ENCODE results near the gene IL4I1. TPM values are rescaled to one million over a fixed set of nuclear protein-coding genes. Genes with fewer than 3 reads are reported as not detected.

Gene IL4I1
- total RNA-seq, 1 experiment from 2014 or later, result 0.18 TPM

DNA sequence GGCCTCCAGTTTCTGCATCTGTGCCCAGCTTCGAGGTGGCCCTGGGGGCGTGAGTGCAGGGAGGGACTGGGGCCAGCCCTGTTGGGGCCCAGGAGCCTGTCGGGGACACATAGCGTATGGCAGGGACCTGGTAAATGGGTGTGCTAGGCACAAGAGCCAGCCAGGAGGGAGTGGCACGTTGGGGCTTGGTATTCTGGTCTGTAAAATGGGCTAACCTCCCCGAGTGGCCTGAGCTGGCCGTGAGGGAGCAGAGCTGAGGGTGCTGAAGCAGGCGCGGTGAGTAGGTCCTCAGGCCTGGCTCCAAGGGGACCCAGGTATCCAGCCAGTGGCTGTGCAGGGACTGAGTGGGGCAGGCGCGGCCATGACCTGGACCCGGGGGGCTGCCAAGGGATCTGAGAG, 41.4 kb downstream of the IL4I1 start:
- H3K36me3 ChIP-seq, result peaks cover 68% of the 10 kb centered on the region
- peaks cover 48% of the 10 kb centered on the region for H3K4me1 ChIP-seq (replicated peaks)

GRCh38 chr19:49854378-49855263, 42.1 kb downstream of the IL4I1 start:
- no peak overlapping the region for H3K27ac ChIP-seq
- peaks cover 61% of the 10 kb centered on the region for H3K36me3 ChIP-seq
- H3K9me3 ChIP-seq (replicated peaks), result no peaks in the 10 kb centered on the region
- H3K4me3 ChIP-seq, result no peak overlapping the region
- peaks cover 46% of the 10 kb centered on the region for H3K4me1 ChIP-seq (replicated peaks)
- H3K27me3 ChIP-seq (replicated peaks), result no peaks in the 10 kb centered on the region
- no peak for DNase-seq (ENCODE audit: low read depth in 1 of 2, low spot score in 2 of 2)

More for the DNA sequence above, 41.4 kb downstream of the IL4I1 start:
- Histone ChIP-seq H3K4me3 (no peak overlapping the region), H3K27me3 (replicated peaks) (no peaks in the 10 kb centered on the region), H3K9me3 (replicated peaks) (no peaks in the 10 kb centered on the region), H3K27ac (no peak overlapping the region)
- DNase-seq (ENCODE audit: low read depth in 1 of 2, low spot score in 2 of 2), result no peak

DNA sequence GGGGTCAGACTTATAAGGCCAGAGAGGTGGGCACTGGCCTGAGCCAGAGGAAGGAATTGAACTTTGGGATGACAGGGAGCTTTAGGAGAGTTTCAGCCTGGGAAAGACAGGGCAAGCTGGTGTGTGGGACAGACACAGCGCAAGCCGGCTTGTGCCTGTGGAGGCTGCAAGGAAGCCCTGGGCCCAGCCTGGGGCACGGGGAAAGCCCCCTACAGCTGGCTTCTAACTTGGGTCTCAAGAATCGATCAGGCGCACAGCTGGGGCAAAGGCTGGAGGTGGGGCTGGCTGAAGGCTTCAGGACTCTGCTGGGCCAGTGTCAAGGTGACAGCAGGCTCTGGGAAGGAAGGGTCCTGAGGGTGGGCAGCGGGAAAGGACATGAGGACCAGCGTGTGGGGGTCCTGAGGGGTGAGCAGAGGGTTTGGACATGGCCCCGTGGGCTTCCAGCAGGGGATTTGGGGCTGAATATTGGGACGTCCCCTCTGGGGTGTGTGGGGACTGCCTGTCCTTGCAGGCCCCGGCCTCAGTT, 42.8 kb downstream of the IL4I1 start:
- no peaks in the 10 kb centered on the region for H3K27me3 ChIP-seq (replicated peaks)
- no peak overlapping the region for H3K4me3 ChIP-seq
- peaks cover 42% of the 10 kb centered on the region for H3K4me1 ChIP-seq (replicated peaks)
- no peaks in the 10 kb centered on the region for H3K9me3 ChIP-seq (replicated peaks)
- H3K36me3 ChIP-seq, result peaks cover 56% of the 10 kb centered on the region
- no peak for DNase-seq (ENCODE audit: low read depth in 1 of 2, low spot score in 2 of 2)
- H3K27ac ChIP-seq, result no peak overlapping the region

GRCh38 chr19:49852631-49853126, 44.0 kb downstream of the IL4I1 start:
- Histone ChIP-seq H3K4me3 (peak overlapping the region; percentile 84; the same call in 1 of the 2 replicates), H3K27me3 (replicated peaks) (no peaks in the 10 kb centered on the region), H3K9me3 (replicated peaks) (no peaks in the 10 kb centered on the region), H3K27ac (no peak overlapping the region), H3K36me3 (peaks cover 44% of the 10 kb centered on the region), H3K4me1 (replicated peaks) (peaks cover 42% of the 10 kb centered on the region)
- DNase-seq (ENCODE audit: low read depth in 1 of 2, low spot score in 2 of 2), result no peak

GRCh38 chr19:49851456-49852259, 45.0 kb downstream of the IL4I1 start:
- Histone ChIP-seq H3K4me3 (peak overlapping the region; percentile 84), H3K4me1 (replicated peaks) (peaks cover 42% of the 10 kb centered on the region), H3K36me3 (peaks cover 33% of the 10 kb centered on the region), H3K9me3 (replicated peaks) (no peaks in the 10 kb centered on the region), H3K27me3 (replicated peaks) (no peaks in the 10 kb centered on the region), H3K27ac (no peak overlapping the region; the same call in 1 of the 2 replicates)
- no peak for DNase-seq (ENCODE audit: low read depth in 1 of 2, low spot score in 2 of 2)

DNA sequence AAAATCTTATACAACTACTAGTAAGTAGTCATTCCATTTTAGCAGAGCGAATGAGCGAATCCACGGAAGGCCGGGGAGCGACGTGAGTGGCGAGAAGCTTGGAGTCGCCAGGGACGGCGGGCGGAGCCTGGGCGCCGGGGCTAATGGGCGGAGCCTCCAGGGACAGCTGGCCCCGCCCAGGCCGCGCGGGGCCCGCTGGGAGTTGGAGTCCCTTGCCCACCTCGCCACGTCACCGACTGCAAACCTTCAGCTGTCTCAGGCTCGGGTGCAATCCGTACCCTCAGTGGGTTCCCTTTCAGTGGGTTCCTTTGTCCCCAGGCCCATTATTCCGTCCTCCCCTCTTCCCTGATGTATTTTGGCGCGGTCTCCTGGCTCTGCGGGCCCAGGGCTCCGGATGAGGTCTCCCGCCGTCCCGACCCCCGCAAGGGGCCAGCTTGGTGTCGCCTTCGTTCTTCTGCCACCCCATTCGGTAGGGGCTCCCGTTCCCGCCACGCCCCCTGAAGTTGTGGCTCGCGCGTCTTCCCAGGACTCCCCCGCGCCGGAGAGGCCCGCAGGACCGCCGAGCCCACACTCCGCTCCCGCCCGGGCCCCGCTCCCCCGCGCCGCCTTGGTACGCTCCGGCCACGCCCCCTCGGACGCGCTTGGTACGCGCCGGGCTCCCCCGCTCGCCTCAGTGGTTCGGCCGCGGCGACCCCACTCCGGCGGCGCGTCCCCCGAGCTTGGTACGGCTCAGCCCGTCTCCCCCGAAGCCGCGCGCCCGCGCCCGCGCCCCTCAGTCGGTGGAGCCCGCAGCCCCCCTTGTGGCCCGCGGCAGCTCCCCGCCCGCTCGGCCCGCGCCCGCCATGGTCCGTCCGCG, 46.0 kb downstream of the IL4I1 start, which contains the start of gene PTOV1:
Gene PTOV1, plus strand, starts transcription at position 673 of the 856 bp plus-strand sequence.
- Histone ChIP-seq H3K4me3 (peak within 1 kb of the TSS; percentile 84), H3K36me3 (peaks cover 25% of the 10 kb centered on the region), H3K27ac (peak within 1 kb of the TSS; percentile 93), H3K4me1 (replicated peaks) (peaks cover 42% of the 10 kb centered on the region), H3K27me3 (replicated peaks) (no peaks in the 10 kb centered on the region), H3K9me3 (replicated peaks) (no peaks in the 10 kb centered on the region)
- peak; percentile 91 to 93 for DNase-seq (ENCODE audit: low read depth in 1 of 2, low spot score in 2 of 2)

GRCh38 chr19:49850221-49850486, 46.5 kb downstream of the IL4I1 start:
- peaks cover 42% of the 10 kb centered on the region for H3K4me1 ChIP-seq (replicated peaks)
- H3K9me3 ChIP-seq (replicated peaks), result no peaks in the 10 kb centered on the region
- peak overlapping the region; percentile 93 for H3K27ac ChIP-seq
- no peaks in the 10 kb centered on the region for H3K27me3 ChIP-seq (replicated peaks)
- no peak for DNase-seq (ENCODE audit: low read depth in 1 of 2, low spot score in 2 of 2)
- H3K36me3 ChIP-seq, result peaks cover 20% of the 10 kb centered on the region
- H3K4me3 ChIP-seq, result peak overlapping the region; percentile 84

- Histone ChIP-seq H3K4me3 (no peak overlapping the region), H3K27ac (no peak overlapping the region)
These were observed 47.1 kb downstream of the IL4I1 start for GRCh38 chr19:49849433-49850220.

GRCh38 chr19:49848938-49849337, 47.7 kb downstream of the IL4I1 start:
- H3K9me3 ChIP-seq (replicated peaks), result no peaks in the 10 kb centered on the region
- no peaks in the 10 kb centered on the region for H3K27me3 ChIP-seq (replicated peaks)
- H3K36me3 ChIP-seq, result peaks cover 8% of the 10 kb centered on the region
- H3K4me1 ChIP-seq (replicated peaks), result peaks cover 42% of the 10 kb centered on the region
- H3K27ac ChIP-seq, result peak overlapping the region; percentile 19; the same call in 1 of the 2 replicates
- DNase-seq (ENCODE audit: low read depth in 1 of 2, low spot score in 2 of 2), result no peak
- no peak overlapping the region for H3K4me3 ChIP-seq

More at GRCh38 chr19:49849433-49850220, 47.1 kb downstream of the IL4I1 start:
- Histone ChIP-seq H3K27me3 (replicated peaks) (no peaks in the 10 kb centered on the region), H3K4me1 (replicated peaks) (peaks cover 42% of the 10 kb centered on the region), H3K9me3 (replicated peaks) (no peaks in the 10 kb centered on the region), H3K36me3 (peaks cover 15% of the 10 kb centered on the region)
- no peak for DNase-seq (ENCODE audit: low read depth in 1 of 2, low spot score in 2 of 2)

- Histone ChIP-seq H3K36me3 (peaks cover 5% of the 10 kb centered on the region; the same call in 1 of the 2 replicates), H3K4me3 (no peak overlapping the region), H3K4me1 (replicated peaks) (peaks cover 35% of the 10 kb centered on the region), H3K9me3 (replicated peaks) (no peaks in the 10 kb centered on the region), H3K27ac (peak overlapping the region; percentile 19), H3K27me3 (replicated peaks) (no peaks in the 10 kb centered on the region)
- peak; percentile 76 to 81 for DNase-seq (ENCODE audit: low read depth in 1 of 2, low spot score in 2 of 2)
These were observed 48.7 kb downstream of the IL4I1 start for GRCh38 chr19:49847731-49848696.

GRCh38 chr19:49846408-49846807, 50.3 kb downstream of the IL4I1 start:
- no peak for DNase-seq (ENCODE audit: low read depth in 1 of 2, low spot score in 2 of 2)
- Histone ChIP-seq H3K36me3 (peaks cover 5% of the 10 kb centered on the region; the same call in 1 of the 2 replicates), H3K4me3 (no peak overlapping the region), H3K9me3 (replicated peaks) (no peaks in the 10 kb centered on the region), H3K4me1 (replicated peaks) (peaks cover 23% of the 10 kb centered on the region), H3K27me3 (replicated peaks) (no peaks in the 10 kb centered on the region), H3K27ac (no peak overlapping the region)

All from SJSA1 (cell line).